NCI-H69 (cell line): ENCODE results near the gene TP53I11.

Experiments
- DNase-seq: peaks from one replicate; lab custom pipeline; 2025; lab: John Stamatoyannopoulos, UW

TP53I11 gene

GRCh38 chr11:44885065-44885810 lies 65.4 kb downstream of the TP53I11 start:
- peak; percentile 36 for DNase-seq

- DNase-seq: no peak
These were observed 66.6 kb downstream of the TP53I11 start for GRCh38 chr11:44884056-44884455.

GRCh38 chr11:44883277-44883676 lies 67.4 kb downstream of the TP53I11 start:
- no peak for DNase-seq
